ENCODE measurements around the gene GRAP.

The GRAP gene

DNA sequence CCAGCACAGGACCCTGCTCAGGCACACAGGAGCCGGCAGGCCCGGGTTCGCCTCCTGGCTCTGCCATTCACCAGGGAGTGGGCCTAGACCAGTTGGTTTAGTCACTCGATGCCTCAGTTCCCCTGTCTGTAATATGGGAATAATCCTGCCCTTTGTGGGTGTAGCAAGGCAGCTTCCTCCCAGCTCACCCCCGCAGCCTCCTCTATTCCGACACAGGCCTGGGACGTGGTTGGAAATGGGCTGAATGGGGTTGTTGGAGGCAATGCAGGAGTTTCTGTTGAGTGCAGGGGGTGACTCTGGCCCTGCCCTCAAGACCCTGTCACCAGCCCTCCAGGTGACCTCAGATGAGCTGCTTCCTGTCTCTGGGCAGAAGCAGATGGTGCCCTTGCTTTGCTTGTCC lies 75.0 kb downstream of the GRAP start:
- no peak for DNase-seq
- Histone ChIP-seq H3K27me3 (no peaks in the 10 kb centered on the region), H3K36me3 (no peaks in the 10 kb centered on the region), H3K4me3 (ENCODE audit: low read depth, low read length) (no peak overlapping the region), H3K4me1 (no peaks in the 10 kb centered on the region), H3K9me3 (no peaks in the 10 kb centered on the region)
- TF ChIP-seq, protein P1, sequence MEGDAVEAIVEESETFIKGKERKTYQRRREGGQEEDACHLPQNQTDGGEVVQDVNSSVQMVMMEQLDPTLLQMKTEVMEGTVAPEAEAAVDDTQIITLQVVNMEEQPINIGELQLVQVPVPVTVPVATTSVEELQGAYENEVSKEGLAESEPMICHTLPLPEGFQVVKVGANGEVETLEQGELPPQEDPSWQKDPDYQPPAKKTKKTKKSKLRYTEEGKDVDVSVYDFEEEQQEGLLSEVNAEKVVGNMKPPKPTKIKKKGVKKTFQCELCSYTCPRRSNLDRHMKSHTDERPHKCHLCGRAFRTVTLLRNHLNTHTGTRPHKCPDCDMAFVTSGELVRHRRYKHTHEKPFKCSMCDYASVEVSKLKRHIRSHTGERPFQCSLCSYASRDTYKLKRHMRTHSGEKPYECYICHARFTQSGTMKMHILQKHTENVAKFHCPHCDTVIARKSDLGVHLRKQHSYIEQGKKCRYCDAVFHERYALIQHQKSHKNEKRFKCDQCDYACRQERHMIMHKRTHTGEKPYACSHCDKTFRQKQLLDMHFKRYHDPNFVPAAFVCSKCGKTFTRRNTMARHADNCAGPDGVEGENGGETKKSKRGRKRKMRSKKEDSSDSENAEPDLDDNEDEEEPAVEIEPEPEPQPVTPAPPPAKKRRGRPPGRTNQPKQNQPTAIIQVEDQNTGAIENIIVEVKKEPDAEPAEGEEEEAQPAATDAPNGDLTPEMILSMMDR (IDR thresholded peaks at IDR 0.05; ENCODE audit: low read depth, low read length): no peak
